Activated B cell treated with CpG ODN at 0.5 μM for 24 hours (primary cell): ENCODE results near the gene EDDM13. TPM values are rescaled to one million over a fixed set of nuclear protein-coding genes. Genes with fewer than 3 reads are reported as not detected.

Source experiments
- ATAC-seq: fragments of 200-7000 bp; cut with Tn5 transposase; one replicate; pipeline ENCODE4 v1.10.0; 2021; ENCODE audit warnings: low read depth, mild to moderate bottlenecking, moderate library complexity
- CTCF ChIA-PET: fragments of 350-600 bp; sonication (Branson Sonifier 250); formaldehyde crosslinking; loops from one replicate; lab custom pipeline; 2021; ENCODE audit warnings: antibody characterized with exemption; lab: Charles Lee
- POLR2A ChIA-PET: fragments of 350-600 bp; sonication (Branson Sonifier 250); formaldehyde crosslinking; loops from one replicate; lab custom pipeline; 2021; ENCODE audit warnings: antibody characterized with exemption; lab: Charles Lee
- DNase-seq: peaks from one replicate; pipeline ENCODE4 v3.0.0; 2022
- H3K27ac Mint-ChIP-seq: one replicate; pipeline ENCODE4 v1.8.0; 2020; ENCODE audit warnings: mixed read lengths
- H3K27me3 Mint-ChIP-seq: one replicate; pipeline ENCODE4 v1.8.0; 2021; ENCODE audit warnings: mixed read lengths
- H3K36me3 Mint-ChIP-seq: one replicate; pipeline ENCODE4 v1.8.0; 2021; ENCODE audit warnings: low read depth, mixed read lengths
- H3K4me1 Mint-ChIP-seq: one replicate; pipeline ENCODE4 v1.8.0; 2021; ENCODE audit warnings: mixed read lengths
- H3K4me3 Mint-ChIP-seq: one replicate; pipeline ENCODE4 v1.8.0; 2020; ENCODE audit warnings: mild to moderate bottlenecking, mixed read lengths
- H3K9me3 Mint-ChIP-seq: one replicate; pipeline ENCODE4 v1.8.0; 2020; ENCODE audit warnings: mixed read lengths
- CTCF ChIP-seq: fragments of 200-600 bp; IDR thresholded peaks from one replicate; pipeline ENCODE4 v1.8.0; 2022; ENCODE audit warnings: antibody characterized with exemption, mild to moderate bottlenecking
- intact Hi-C: fragments of 100-400 bp; cut with micrococcal nuclease; formaldehyde crosslinking; loops from one replicate; pipeline ENCODE4 v1.15.1; 2024
- total RNA-seq: library from RNA; stranded (reverse); gene quantifications from 2 replicates; pipeline ENCODE4 v1.2.3, GENCODE V29; 2022

The EDDM13 gene
- total RNA-seq, 1 donor from 2014 or later = not detected

DNA sequence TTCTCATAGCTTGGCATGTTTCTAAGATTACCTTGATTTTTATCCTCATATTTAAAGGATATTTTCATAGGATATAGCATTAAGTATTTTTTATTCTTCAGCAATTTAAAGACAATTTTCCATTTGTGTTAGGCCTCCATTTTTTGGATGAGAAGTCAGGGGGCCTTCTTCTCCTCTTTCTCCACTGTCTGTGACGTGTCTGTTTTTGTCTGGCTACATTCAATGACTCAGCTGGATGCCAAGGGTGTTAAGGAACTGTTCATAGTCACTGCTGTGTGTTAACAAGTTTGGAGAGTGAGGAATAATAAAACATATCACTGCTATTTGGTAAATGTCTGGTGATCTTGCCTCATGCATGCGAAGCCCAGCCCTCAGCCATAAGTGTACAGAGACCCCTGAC lies 84.4 kb downstream of the EDDM13 start:
- DNase-seq (no peak), ATAC-seq (no peak)
- no peak for TF ChIP-seq CTCF
- Mint-ChIP-seq H3K36me3 (peaks cover 15% of the 10 kb centered on the region), H3K9me3 (peaks cover 19% of the 10 kb centered on the region), H3K4me3 (no peak overlapping the region), H3K27me3 (no peaks in the 10 kb centered on the region), H3K27ac (no peak overlapping the region), H3K4me1 (no peaks in the 10 kb centered on the region)
- POLR2A ChIA-PET = no interaction called here
- CTCF ChIA-PET = no interaction called here
- intact Hi-C loops = no loop called here

Other genes with a start within 250 kb of the EDDM13 start
- 40.8 and 42.3 TPM in 2 replicates for gene ZNF787, start 151.5 kb upstream of the EDDM13 start, total RNA-seq
- 28.1 and 32.1 TPM in 2 replicates for gene ZNF444, start 131.5 kb upstream of the EDDM13 start, total RNA-seq
- gene GALP, start 96.7 kb upstream of the EDDM13 start, total RNA-seq = not detected in 2 replicates
- gene ZSCAN5B, start 75.0 kb upstream of the EDDM13 start, total RNA-seq = not detected in 2 replicates
- gene ZSCAN5C, start 70.5 kb upstream of the EDDM13 start, total RNA-seq = not detected in 2 replicates
- 14.0 and 17.8 TPM in 2 replicates for gene ZSCAN5A, start 42.1 kb downstream of the EDDM13 start, total RNA-seq
- 7.4 and 7.9 TPM in 2 replicates for gene ZNF582, start 120.8 kb downstream of the EDDM13 start, total RNA-seq
- 5.7 and 6.0 TPM in 2 replicates for gene ZNF583, start 131.6 kb downstream of the EDDM13 start, total RNA-seq
- gene ZNF667, start 204.6 kb downstream of the EDDM13 start, total RNA-seq = 2.0 and 2.6 TPM in 2 replicates
- gene ZNF471, start 235.1 kb downstream of the EDDM13 start, total RNA-seq = 1.8 and 2.1 TPM in 2 replicates